Hepatocyte (in vitro differentiated cells): ENCODE results near the gene IFT122. TPM values are rescaled to one million over a fixed set of nuclear protein-coding genes. Genes with fewer than 3 reads are reported as not detected.

Experiments
- DNase-seq: peaks from one replicate; pipeline ENCODE4 v3.0.0-alpha.2; 2016; ENCODE audit warnings: low spot score
- H2AFZ ChIP-seq: fragments of 200-600 bp; sonication (generic); 2 replicates; pipeline ENCODE4 v1.6.0; 2016; ENCODE audit warnings: antibody characterized with exemption, mild to moderate bottlenecking
- H3K27ac ChIP-seq: fragments of 200-600 bp; sonication (generic); 2 replicates; pipeline ENCODE4 v1.5.1; 2016; ENCODE audit warnings: mild to moderate bottlenecking
- H3K27me3 ChIP-seq: fragments of 200-600 bp; sonication (generic); 2 replicates; pipeline ENCODE4 v1.6.1; 2016
- H3K36me3 ChIP-seq: fragments of 200-600 bp; sonication (generic); replicated peaks from 2 replicates; pipeline ENCODE4 v1.5.1; 2016; ENCODE audit warnings: low read depth; ENCODE audit not compliant: insufficient read depth
- H3K4me1 ChIP-seq: fragments of 200-600 bp; sonication (generic); 2 replicates; pipeline ENCODE4 v1.5.1; 2016; ENCODE audit warnings: mild to moderate bottlenecking, moderate library complexity; ENCODE audit not compliant: insufficient read depth
- H3K4me2 ChIP-seq: fragments of 200-600 bp; sonication (generic); 2 replicates; pipeline ENCODE4 v1.6.0; 2016
- H3K4me3 ChIP-seq: fragments of 200-600 bp; sonication (generic); 2 replicates; pipeline ENCODE4 v1.5.1; 2016; ENCODE audit warnings: mild to moderate bottlenecking
- H3K79me2 ChIP-seq: fragments of 200-600 bp; sonication (generic); 2 replicates; pipeline ENCODE4 v1.6.0; 2017; ENCODE audit warnings: mild to moderate bottlenecking
- H3K9me2 ChIP-seq: fragments of 200-600 bp; sonication (generic); replicated peaks from 2 replicates; pipeline ENCODE4 v1.6.0; 2017; ENCODE audit warnings: mild to moderate bottlenecking; ENCODE audit not compliant: insufficient read depth
- H3K9me3 ChIP-seq: fragments of 200-600 bp; sonication (generic); 2 replicates; pipeline ENCODE4 v1.5.1; 2016; ENCODE audit warnings: low read depth, mild to moderate bottlenecking
- H4K20me1 ChIP-seq: fragments of 200-600 bp; sonication (generic); 2 replicates; pipeline ENCODE4 v1.6.0; 2016; ENCODE audit warnings: mild to moderate bottlenecking; ENCODE audit not compliant: insufficient read depth, poor library complexity, severe bottlenecking
- CTCF ChIP-seq: fragments of 200-600 bp; sonication (generic); IDR thresholded peaks from 2 replicates; pipeline ENCODE4 v1.5.1; 2016; ENCODE audit warnings: antibody characterized with exemption, mild to moderate bottlenecking; ENCODE audit not compliant: poor library complexity
- EZH2 ChIP-seq: fragments of 200-600 bp; sonication (generic); IDR thresholded peaks from 2 replicates; pipeline ENCODE4 v1.6.1; 2016; ENCODE audit warnings: antibody characterized with exemption, mild to moderate bottlenecking, borderline replicate concordance
- EZH2phosphoT487 ChIP-seq: fragments of 200-600 bp; sonication (generic); IDR thresholded peaks from one replicate; pipeline ENCODE4 v1.6.1; 2018; ENCODE audit warnings: antibody characterized with exemption, mild to moderate bottlenecking, low read depth, moderate library complexity; ENCODE audit not compliant: unreplicated experiment, severe bottlenecking
- WGBS: methylation state at CpG from one replicate; pipeline ENCODE4 v1.1.6; 2016; ENCODE audit warnings: low lambda C conversion rate; ENCODE audit errors: missing lambda C conversion rate; 5-methylcytosine and 5-hydroxymethylcytosine counted together
- polyA plus RNA-seq: library from polyadenylated mRNA; unstranded; fragments of >200 nt; fragmentation: Nextera tagmentation; extraction: Ambion mirVana; gene quantifications from 2 replicates; pipeline ENCODE4 v1.2.1, GENCODE V29; 2016
- total RNA-seq: library from RNA; depleted of rRNA; stranded (reverse); fragments of >200 nt; gene quantifications from 2 replicates; pipeline ENCODE4 v1.2.3, GENCODE V29; 2014

Gene IFT122
- total and polyA plus RNA-seq, 2 experiments from 2014 or later, result 11.4 to 14.6 TPM

GRCh38 chr3:129441215-129441614 lies 1.2 kb downstream of the IFT122 start:
- Histone ChIP-seq H3K4me3 (peak overlapping the region; percentile 26), H3K9me2 (no peaks in the 10 kb centered on the region), H3K4me2 (peak overlapping the region; percentile 82), H3K79me2 (peaks cover 64% of the 10 kb centered on the region), H3K27me3 (no peaks in the 10 kb centered on the region), H3K9me3 (no peaks in the 10 kb centered on the region), H4K20me1 (no peaks in the 10 kb centered on the region), H3K27ac (peak overlapping the region; percentile 78), H3K36me3 (no peaks in the 10 kb centered on the region), H2AFZ (peak overlapping the region; percentile 38), H3K4me1 (peaks cover 13% of the 10 kb centered on the region)
- WGBS, result 69% methylated on average over 9 of the region's 9 CpGs
- no peak for DNase-seq
- no peak for TF ChIP-seq EZH2phosphoT487
- no peak for TF ChIP-seq EZH2
- no peak for TF ChIP-seq CTCF

DNA sequence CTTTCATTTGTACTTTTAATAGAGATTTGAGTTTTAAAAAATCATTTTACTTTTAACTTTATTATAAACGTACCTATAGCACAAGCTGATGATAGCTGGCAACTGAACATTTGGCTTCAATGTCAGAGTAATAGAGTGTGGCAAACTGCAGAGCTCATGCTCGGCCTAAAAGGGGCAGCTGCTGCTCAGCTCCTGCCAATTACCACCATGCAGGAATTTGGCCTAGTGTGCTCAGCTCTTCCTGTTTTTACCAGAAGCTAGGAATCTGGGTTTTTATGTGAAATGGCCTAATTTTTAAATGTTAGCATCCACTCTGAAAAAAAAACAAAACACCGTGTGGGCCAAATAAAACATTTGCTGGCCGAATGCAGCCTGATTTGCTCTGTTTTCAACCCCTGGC lies 1.8 kb downstream of the IFT122 start:
- H4K20me1 ChIP-seq, result no peaks in the 10 kb centered on the region
- H3K4me3 ChIP-seq, result no peak overlapping the region
- H3K27ac ChIP-seq, result peak overlapping the region; percentile 78
- H3K4me2 ChIP-seq, result peak overlapping the region; percentile 82
- H3K9me3 ChIP-seq, result no peaks in the 10 kb centered on the region
- no peaks in the 10 kb centered on the region for H3K9me2 ChIP-seq
- peaks cover 17% of the 10 kb centered on the region for H3K4me1 ChIP-seq
- no peaks in the 10 kb centered on the region for H3K36me3 ChIP-seq
- H2AFZ ChIP-seq, result no peak overlapping the region
- no peak for DNase-seq
- no peaks in the 10 kb centered on the region for H3K27me3 ChIP-seq
- peaks cover 58% of the 10 kb centered on the region for H3K79me2 ChIP-seq
- no peak for TF ChIP-seq CTCF
- TF ChIP-seq EZH2phosphoT487, result no peak
- no peak for TF ChIP-seq EZH2
- WGBS, result 36% methylated on average over 4 of the region's 4 CpGs

- no peak overlapping the region for H3K27ac ChIP-seq
- H2AFZ ChIP-seq, result no peak overlapping the region
- peaks cover 52% of the 10 kb centered on the region for H3K79me2 ChIP-seq
- H3K9me3 ChIP-seq, result no peaks in the 10 kb centered on the region
- no peaks in the 10 kb centered on the region for H3K36me3 ChIP-seq
- H3K4me3 ChIP-seq, result no peak overlapping the region
- H3K4me1 ChIP-seq, result peaks cover 22% of the 10 kb centered on the region
- no peaks in the 10 kb centered on the region for H4K20me1 ChIP-seq
- no peaks in the 10 kb centered on the region for H3K27me3 ChIP-seq
- WGBS, result 52% methylated on average over 2 of the region's 2 CpGs
- peak overlapping the region; percentile 82 for H3K4me2 ChIP-seq
- DNase-seq, result no peak
- TF ChIP-seq EZH2phosphoT487 (no peak), CTCF (no peak), EZH2 (no peak)
- no peaks in the 10 kb centered on the region for H3K9me2 ChIP-seq
Observed at GRCh38 chr3:129442486-129442885, 2.5 kb downstream of the IFT122 start.

GRCh38 chr3:129442947-129443346 lies 2.9 kb downstream of the IFT122 start:
- no peaks in the 10 kb centered on the region for H3K36me3 ChIP-seq
- no peak for DNase-seq
- no peaks in the 10 kb centered on the region for H3K9me3 ChIP-seq
- no peaks in the 10 kb centered on the region for H3K27me3 ChIP-seq
- no peaks in the 10 kb centered on the region for H4K20me1 ChIP-seq
- no peak for TF ChIP-seq EZH2
- no peak for TF ChIP-seq EZH2phosphoT487
- no peak for TF ChIP-seq CTCF
- H3K9me2 ChIP-seq, result no peaks in the 10 kb centered on the region
- H3K79me2 ChIP-seq, result peaks cover 48% of the 10 kb centered on the region
- no peak overlapping the region for H3K4me3 ChIP-seq
- H3K4me1 ChIP-seq, result peaks cover 26% of the 10 kb centered on the region
- H3K4me2 ChIP-seq, result no peak overlapping the region
- no peak overlapping the region for H2AFZ ChIP-seq
- H3K27ac ChIP-seq, result no peak overlapping the region
